Measurements from ENCODE around the gene OTOP3. TPM values are rescaled to one million over a fixed set of nuclear protein-coding genes. Genes with fewer than 3 reads are reported as not detected.

The OTOP3 gene
- total RNA-seq, 2 donors from 2014 or later: not detected

GRCh38 chr17:74892974-74893911, 42.5 kb upstream of the OTOP3 start, which contains the start of gene FADS6:
Gene FADS6 (minus strand): TSS chr17:74893633. CDS start chr17:74893595, 38 bp downstream.
- H3K4me3 ChIP-seq: peak within 1 kb of the TSS; percentile 15 to 43
- no peak for DNase-seq (ENCODE audit: low spot score)
- TF ChIP-seq CTCF (IDR thresholded peaks at IDR 0.05): no peak
- H3K27me3 ChIP-seq: peaks cover 0 to 20% of the 10 kb centered on the region in 2 donors
- no peak within 1 kb of the TSS for H3K27ac ChIP-seq
- no peaks in the 10 kb centered on the region for H3K36me3 ChIP-seq
- peaks cover 0 to 12% of the 10 kb centered on the region in 2 donors for H3K4me1 ChIP-seq
- H3K9me3 ChIP-seq: no peaks in the 10 kb centered on the region

GRCh38 chr17:74893936-74894671, 41.6 kb upstream of the OTOP3 start:
- no peak for TF ChIP-seq CTCF (IDR thresholded peaks at IDR 0.05)
- H3K36me3 ChIP-seq: no peaks in the 10 kb centered on the region
- peaks cover 0 to 12% of the 10 kb centered on the region in 2 donors for H3K4me1 ChIP-seq
- no peak for DNase-seq (ENCODE audit: low spot score)
- no peaks in the 10 kb centered on the region for H3K9me3 ChIP-seq
- H3K27me3 ChIP-seq: peaks cover 0 to 20% of the 10 kb centered on the region in 2 donors
- no peak overlapping the region for H3K27ac ChIP-seq
- H3K4me3 ChIP-seq: peak overlapping the region in 1 of 2 donors; percentile 43

- no peaks in the 10 kb centered on the region for H3K9me3 ChIP-seq
- no peak for TF ChIP-seq CTCF (IDR thresholded peaks at IDR 0.05)
- H3K36me3 ChIP-seq: no peaks in the 10 kb centered on the region
- no peak for DNase-seq (ENCODE audit: low spot score)
- peaks cover 0 to 8% of the 10 kb centered on the region in 2 donors for H3K27me3 ChIP-seq
- no peak overlapping the region for H3K27ac ChIP-seq
- no peak overlapping the region for H3K4me3 ChIP-seq
- peaks cover 0 to 6% of the 10 kb centered on the region in 2 donors for H3K4me1 ChIP-seq
Measured at GRCh38 chr17:74898376-74898946, 37.2 kb upstream of the OTOP3 start.

GRCh38 chr17:74900208-74900607, 35.5 kb upstream of the OTOP3 start:
- Histone ChIP-seq H3K4me1 (no peaks in the 10 kb centered on the region), H3K4me3 (no peak overlapping the region), H3K27ac (no peak overlapping the region), H3K36me3 (no peaks in the 10 kb centered on the region), H3K27me3 (no peaks in the 10 kb centered on the region), H3K9me3 (no peaks in the 10 kb centered on the region)
- no peak for DNase-seq (ENCODE audit: low spot score)
- TF ChIP-seq CTCF (IDR thresholded peaks at IDR 0.05): no peak

GRCh38 chr17:74901353-74902135, 34.2 kb upstream of the OTOP3 start:
- Histone ChIP-seq H3K36me3 (no peaks in the 10 kb centered on the region), H3K4me1 (no peaks in the 10 kb centered on the region), H3K27me3 (no peaks in the 10 kb centered on the region), H3K27ac (no peak overlapping the region), H3K4me3 (no peak overlapping the region), H3K9me3 (no peaks in the 10 kb centered on the region)
- no peak for TF ChIP-seq CTCF (IDR thresholded peaks at IDR 0.05)
- DNase-seq (ENCODE audit: low spot score): no peak
